GM18519 (cell line): Measurements from ENCODE around the gene TP53I11.

Source experiments
- ATAC-seq: cut with Tn5 transposase; IDR thresholded peaks from one replicate; pipeline ENCODE4 v1.9.1; 2021; ENCODE audit warnings: mild to moderate bottlenecking, moderate library complexity; ENCODE audit not compliant: unreplicated experiment, low FRiP score

Gene TP53I11

GRCh38 chr11:44893846-44894617 lies 56.7 kb downstream of the TP53I11 start:
- ATAC-seq = no peak

- ATAC-seq = no peak
Measured at GRCh38 chr11:44893308-44893822, 57.3 kb downstream of the TP53I11 start.

GRCh38 chr11:44892843-44893242 lies 57.8 kb downstream of the TP53I11 start:
- ATAC-seq = no peak

GRCh38 chr11:44889266-44889665 lies 61.4 kb downstream of the TP53I11 start:
- no peak for ATAC-seq

GRCh38 chr11:44887636-44888035 lies 63.0 kb downstream of the TP53I11 start:
- no peak for ATAC-seq

- ATAC-seq = no peak
Measured at GRCh38 chr11:44886790-44887140, 63.9 kb downstream of the TP53I11 start.

GRCh38 chr11:44885919-44886789 lies 64.5 kb downstream of the TP53I11 start:
- ATAC-seq = no peak

- no peak for ATAC-seq
Measured at GRCh38 chr11:44885065-44885810, 65.4 kb downstream of the TP53I11 start.

GRCh38 chr11:44884056-44884455 lies 66.6 kb downstream of the TP53I11 start:
- no peak for ATAC-seq

- no peak for ATAC-seq
Measured at GRCh38 chr11:44883277-44883676, 67.4 kb downstream of the TP53I11 start.
